GM13977 (cell line): ENCODE results near the gene ALG3.

Experiments used
- DNase-seq: peaks from one replicate; pipeline ENCODE4 v3.0.0; 2012; ENCODE audit warnings: low spot score
- CTCF ChIP-seq: IDR thresholded peaks from 2 replicates; pipeline ENCODE4 v1.5.1; 2012; ENCODE audit warnings: mild to moderate bottlenecking, control low read depth; ENCODE audit not compliant: insufficient read depth; ENCODE audit errors: extremely low read depth, missing control alignments
- in situ Hi-C: fragments of 300-500 bp; cut with MboI; formaldehyde crosslinking; loops from one replicate; pipeline ENCODE4 v1.12.0; 2022; ENCODE audit warnings: low sequenced_read_pairs, low pct_unique_long_range_greater_than_20kb, mixed read lengths, inconsistent platforms; ENCODE audit not compliant: unreplicated experiment

Gene ALG3

DNA sequence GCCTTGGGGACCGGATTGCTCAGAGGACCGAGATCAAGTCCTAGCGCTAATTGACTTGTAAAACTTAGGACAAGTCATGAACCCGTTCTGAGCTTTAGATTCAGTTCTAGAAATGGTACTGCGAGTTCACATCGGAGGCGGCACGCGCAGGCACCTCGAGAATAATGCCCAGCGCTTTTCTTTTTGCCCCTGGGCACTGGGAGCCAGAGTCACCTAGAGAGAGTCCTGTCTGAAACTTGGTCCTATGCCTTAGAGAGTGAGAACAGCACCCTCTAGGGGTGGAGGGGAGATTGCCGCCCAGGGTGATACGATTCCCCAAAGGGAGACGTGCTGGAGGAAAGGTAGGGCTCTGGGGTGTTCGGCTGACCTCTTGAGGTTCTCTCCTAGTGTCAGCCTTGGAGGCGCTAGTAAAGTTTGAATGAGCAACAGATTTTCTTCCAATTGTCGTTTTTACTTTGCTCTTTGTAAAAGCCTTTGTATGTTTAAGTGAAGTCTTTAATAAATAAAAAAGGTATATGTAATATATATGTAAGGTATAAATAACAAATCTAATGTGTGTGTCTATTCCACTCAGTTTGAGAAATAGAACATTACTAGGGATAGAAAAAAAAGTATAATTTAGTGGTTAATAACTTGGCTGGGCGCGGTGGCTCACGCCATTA lies 1.5 kb upstream of the ALG3 start:
- peak; percentile 89 for TF ChIP-seq CTCF
- in situ Hi-C loops: no loop called here
- DNase-seq: peak; percentile 91

- in situ Hi-C loops: loop anchor here (25.0 kb wide), 1 partner anchor 362 kb away; the partner anchor contains the start of gene PARL
- TF ChIP-seq CTCF: peak; percentile 25
- peak; percentile 97 for DNase-seq
Observed at GRCh38 chr3:184249412-184250166, 827 bp upstream of the ALG3 start, which contains the start of gene EEF1AKMT4. Gene EEF1AKMT4, plus strand, starts transcription at chr3:184249672. Its CDS starts 23 bp downstream, at chr3:184249695.

DNA sequence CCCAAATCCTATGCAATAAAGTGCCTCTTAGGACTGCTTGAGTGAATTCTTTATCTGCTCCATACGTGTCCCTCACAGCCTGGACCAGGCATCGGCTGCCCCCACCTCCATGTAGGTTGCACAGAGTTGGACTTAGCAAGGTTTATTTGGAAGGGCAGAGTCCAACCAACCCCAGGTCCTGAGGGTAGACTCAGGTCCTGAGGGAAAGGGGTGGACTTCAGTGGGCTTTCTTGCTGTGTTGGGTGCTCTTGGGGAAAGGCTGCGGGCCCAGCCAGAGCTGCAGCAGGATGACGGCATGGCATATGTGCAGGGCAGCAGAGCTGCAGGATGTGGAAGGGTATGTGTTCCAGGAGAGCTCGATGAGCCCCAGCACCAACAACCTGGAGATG lies 6.5 kb downstream of the ALG3 start:
- DNase-seq: no peak
- TF ChIP-seq CTCF: no peak
- in situ Hi-C loops: loop anchor here (25.0 kb wide), 1 partner anchor 355 kb away; the partner anchor contains the start of gene PARL

- peak; percentile 72 for TF ChIP-seq CTCF
- peak; percentile 74 for DNase-seq
- in situ Hi-C loops: loop anchor here (25.0 kb wide), 1 partner anchor 354 kb away; the partner anchor contains the start of gene PARL
Observed at GRCh38 chr3:184241447-184242296, 7.1 kb downstream of the ALG3 start.

- no peak for TF ChIP-seq CTCF
- DNase-seq: no peak
- in situ Hi-C loops: loop anchor here (25.0 kb wide), 1 partner anchor 354 kb away; the partner anchor contains the start of gene PARL
Observed at GRCh38 chr3:184241141-184241446, 7.7 kb downstream of the ALG3 start.
